K562 (cell line): Measurements from ENCODE around the gene FAM53A. TPM values are rescaled to one million over a fixed set of nuclear protein-coding genes. Genes with fewer than 3 reads are reported as not detected.

Experiments
- AFF4 ChIP-seq: sonication (generic); formaldehyde crosslinking; IDR thresholded peaks from 2 replicates; pipeline ENCODE4 v1.8.0; 2023; ENCODE audit warnings: mild to moderate bottlenecking, missing genetic modification reagents
- ELF1 ChIP-seq: fragments of 200-800 bp; sonication (Bioruptor generic); IDR thresholded peaks from 2 replicates; pipeline ENCODE4 v1.6.1; 2016; ENCODE audit warnings: missing genetic modification characterization, missing compliant biosample characterization
- EP400 ChIP-seq: fragments of 450-650 bp; IDR thresholded peaks from 2 replicates; pipeline ENCODE4 v1.6.1; 2017; ENCODE audit warnings: antibody characterized with exemption, mild to moderate bottlenecking, moderate library complexity
- NR1H2 ChIP-seq: sonication (generic); formaldehyde crosslinking; IDR thresholded peaks from 2 replicates; pipeline ENCODE4 v1.4.0; 2020; ENCODE audit warnings: mild to moderate bottlenecking, missing genetic modification reagents
- STAT5B ChIP-seq: fragments of 250-450 bp; sonication (Bioruptor Pico); IDR thresholded peaks from 2 replicates; pipeline ENCODE4 v1.8.0; 2021; ENCODE audit warnings: mild to moderate bottlenecking, inconsistent platforms
- TAF1 ChIP-seq: IDR thresholded peaks from 2 replicates; pipeline ENCODE4 v1.6.1; 2011; ENCODE audit warnings: mild to moderate bottlenecking, low read length, moderate library complexity; ENCODE audit not compliant: insufficient read depth, control insufficient read depth, severe bottlenecking; ENCODE audit errors: extremely low read depth
- polyA plus RNA-seq, 8 experiments: library from polyadenylated mRNA; depleted of rRNA in 4 of 8; stranded (reverse) in 5 of 8; unstranded in 3 of 8; fragments of >200 nt; fragmentation: Nextera tagmentation in 2 of 8; fragmentation: Illumina TruSeq in 1 of 8; extraction: Ambion mirVana in 2 of 8; extraction: Trizol in 1 of 8; gene quantifications; 2 replicates each; pipeline versions ENCODE4 v1.2.1 to v1.2.3, GENCODE V29; 2011 to 2014; ENCODE audit warnings: inconsistent platforms in 1 of 8, missing spikeins in 1 of 8
- total RNA-seq, 7 experiments: library from RNA; depleted of rRNA in 6 of 7; stranded (reverse); fragments of >200 nt in 6 of 7; fragmentation: Illumina TruSeq in 2 of 7; extraction: Trizol in 2 of 7; gene quantifications; 2 replicates each; pipeline versions ENCODE4 v1.2.1 to v1.2.3, GENCODE V29; 2011 to 2021; ENCODE audit warnings: low replicate concordance in 1 of 7
- TF ChIP-seq, protein P1 (sequence below): sonication (generic); formaldehyde crosslinking; IDR thresholded peaks from 2 replicates; pipeline ENCODE4 v1.8.1; 2023; ENCODE audit warnings: missing genetic modification reagents, mild to moderate bottlenecking, borderline replicate concordance
- TF ChIP-seq, protein P2 (sequence below): fragments of 250-450 bp; sonication (Bioruptor Pico); IDR thresholded peaks from 2 replicates; pipeline ENCODE4 v1.9.0; 2021; ENCODE audit warnings: mild to moderate bottlenecking, inconsistent platforms
- TF ChIP-seq, protein P3 (sequence below): sonication (generic); formaldehyde crosslinking; IDR thresholded peaks from 2 replicates; pipeline ENCODE4 v1.8.0; 2022; ENCODE audit warnings: missing genetic modification reagents, mild to moderate bottlenecking, moderate library complexity, borderline replicate concordance

The FAM53A gene
- total and polyA plus RNA-seq, 9 of the 15 experiments (the other 6 are each of a cell fraction or from before 2014, with no cell fraction given), result 0.53 to 2.7 (median 1.4) TPM; not detected in 2

GRCh38 chr4:1721666-1722550 lies 37.8 kb upstream of the FAM53A start (continued):
- TF ChIP-seq, protein P1, sequence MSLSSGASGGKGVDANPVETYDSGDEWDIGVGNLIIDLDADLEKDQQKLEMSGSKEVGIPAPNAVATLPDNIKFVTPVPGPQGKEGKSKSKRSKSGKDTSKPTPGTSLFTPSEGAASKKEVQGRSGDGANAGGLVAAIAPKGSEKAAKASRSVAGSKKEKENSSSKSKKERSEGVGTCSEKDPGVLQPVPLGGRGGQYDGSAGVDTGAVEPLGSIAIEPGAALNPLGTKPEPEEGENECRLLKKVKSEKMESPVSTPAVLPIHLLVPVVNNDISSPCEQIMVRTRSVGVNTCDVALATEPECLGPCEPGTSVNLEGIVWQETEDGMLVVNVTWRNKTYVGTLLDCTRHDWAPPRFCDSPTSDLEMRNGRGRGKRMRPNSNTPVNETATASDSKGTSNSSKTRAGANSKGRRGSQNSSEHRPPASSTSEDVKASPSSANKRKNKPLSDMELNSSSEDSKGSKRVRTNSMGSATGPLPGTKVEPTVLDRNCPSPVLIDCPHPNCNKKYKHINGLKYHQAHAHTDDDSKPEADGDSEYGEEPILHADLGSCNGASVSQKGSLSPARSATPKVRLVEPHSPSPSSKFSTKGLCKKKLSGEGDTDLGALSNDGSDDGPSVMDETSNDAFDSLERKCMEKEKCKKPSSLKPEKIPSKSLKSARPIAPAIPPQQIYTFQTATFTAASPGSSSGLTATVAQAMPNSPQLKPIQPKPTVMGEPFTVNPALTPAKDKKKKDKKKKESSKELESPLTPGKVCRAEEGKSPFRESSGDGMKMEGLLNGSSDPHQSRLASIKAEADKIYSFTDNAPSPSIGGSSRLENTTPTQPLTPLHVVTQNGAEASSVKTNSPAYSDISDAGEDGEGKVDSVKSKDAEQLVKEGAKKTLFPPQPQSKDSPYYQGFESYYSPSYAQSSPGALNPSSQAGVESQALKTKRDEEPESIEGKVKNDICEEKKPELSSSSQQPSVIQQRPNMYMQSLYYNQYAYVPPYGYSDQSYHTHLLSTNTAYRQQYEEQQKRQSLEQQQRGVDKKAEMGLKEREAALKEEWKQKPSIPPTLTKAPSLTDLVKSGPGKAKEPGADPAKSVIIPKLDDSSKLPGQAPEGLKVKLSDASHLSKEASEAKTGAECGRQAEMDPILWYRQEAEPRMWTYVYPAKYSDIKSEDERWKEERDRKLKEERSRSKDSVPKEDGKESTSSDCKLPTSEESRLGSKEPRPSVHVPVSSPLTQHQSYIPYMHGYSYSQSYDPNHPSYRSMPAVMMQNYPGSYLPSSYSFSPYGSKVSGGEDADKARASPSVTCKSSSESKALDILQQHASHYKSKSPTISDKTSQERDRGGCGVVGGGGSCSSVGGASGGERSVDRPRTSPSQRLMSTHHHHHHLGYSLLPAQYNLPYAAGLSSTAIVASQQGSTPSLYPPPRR (CRISPR knock-in tag), result no peak
- TF ChIP-seq NR1H2, result no peak
- TF ChIP-seq, protein P2, sequence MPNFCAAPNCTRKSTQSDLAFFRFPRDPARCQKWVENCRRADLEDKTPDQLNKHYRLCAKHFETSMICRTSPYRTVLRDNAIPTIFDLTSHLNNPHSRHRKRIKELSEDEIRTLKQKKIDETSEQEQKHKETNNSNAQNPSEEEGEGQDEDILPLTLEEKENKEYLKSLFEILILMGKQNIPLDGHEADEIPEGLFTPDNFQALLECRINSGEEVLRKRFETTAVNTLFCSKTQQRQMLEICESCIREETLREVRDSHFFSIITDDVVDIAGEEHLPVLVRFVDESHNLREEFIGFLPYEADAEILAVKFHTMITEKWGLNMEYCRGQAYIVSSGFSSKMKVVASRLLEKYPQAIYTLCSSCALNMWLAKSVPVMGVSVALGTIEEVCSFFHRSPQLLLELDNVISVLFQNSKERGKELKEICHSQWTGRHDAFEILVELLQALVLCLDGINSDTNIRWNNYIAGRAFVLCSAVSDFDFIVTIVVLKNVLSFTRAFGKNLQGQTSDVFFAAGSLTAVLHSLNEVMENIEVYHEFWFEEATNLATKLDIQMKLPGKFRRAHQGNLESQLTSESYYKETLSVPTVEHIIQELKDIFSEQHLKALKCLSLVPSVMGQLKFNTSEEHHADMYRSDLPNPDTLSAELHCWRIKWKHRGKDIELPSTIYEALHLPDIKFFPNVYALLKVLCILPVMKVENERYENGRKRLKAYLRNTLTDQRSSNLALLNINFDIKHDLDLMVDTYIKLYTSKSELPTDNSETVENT (CRISPR knock-in tag), result no peak
- TF ChIP-seq TAF1, result no peak
- TF ChIP-seq AFF4, result peak; percentile 67; the same call in 1 of the 2 replicates
- TF ChIP-seq ELF1 (tag), result no peak
- no peak for TF ChIP-seq EP400
- TF ChIP-seq STAT5B (CRISPR knock-in tag), result no peak
- TF ChIP-seq, protein P3, sequence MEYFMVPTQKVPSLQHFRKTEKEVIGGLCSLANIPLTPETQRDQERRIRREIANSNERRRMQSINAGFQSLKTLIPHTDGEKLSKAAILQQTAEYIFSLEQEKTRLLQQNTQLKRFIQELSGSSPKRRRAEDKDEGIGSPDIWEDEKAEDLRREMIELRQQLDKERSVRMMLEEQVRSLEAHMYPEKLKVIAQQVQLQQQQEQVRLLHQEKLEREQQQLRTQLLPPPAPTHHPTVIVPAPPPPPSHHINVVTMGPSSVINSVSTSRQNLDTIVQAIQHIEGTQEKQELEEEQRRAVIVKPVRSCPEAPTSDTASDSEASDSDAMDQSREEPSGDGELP (CRISPR knock-in tag), result peak; percentile 9; the same call in 1 of the 2 replicates
